Effector memory CD8-positive, alpha-beta T cell (primary cell): ENCODE measurements around the gene SPINK2.

Source experiments
- ATAC-seq: fragments of 150-1000 bp; cut with Tn5 transposase; replicated peaks from 2 replicates; pipeline ENCODE4 v1.10.0; 2021; ENCODE audit warnings: mild to moderate bottlenecking, moderate library complexity
- DNase-seq, 3 experiments: peaks; one replicate each; pipeline ENCODE4 v3.0.0; 2021
- H3K27ac Mint-ChIP-seq, 2 donors: one replicate each; pipeline ENCODE4 v1.8.0; 2022; ENCODE audit warnings: mild to moderate bottlenecking in 2 of 2, mixed read lengths in 2 of 2, moderate library complexity in 2 of 2
- H3K27me3 Mint-ChIP-seq, 2 donors: one replicate each; pipeline ENCODE4 v1.8.0; 2022; ENCODE audit warnings: mixed read lengths in 2 of 2
- H3K36me3 Mint-ChIP-seq: one replicate; pipeline ENCODE4 v1.8.0; 2022; ENCODE audit warnings: mild to moderate bottlenecking, moderate library complexity, mixed read lengths; ENCODE audit not compliant: insufficient read depth
- H3K4me1 Mint-ChIP-seq, 2 donors: one replicate each; pipeline ENCODE4 v1.8.0; 2022; ENCODE audit warnings: low read depth in 2 of 2, mixed read lengths in 2 of 2
- H3K4me3 Mint-ChIP-seq, 2 donors: one replicate each; pipeline ENCODE4 v1.8.0; 2022; ENCODE audit warnings: mild to moderate bottlenecking in 2 of 2, mixed read lengths in 2 of 2, moderate library complexity in 2 of 2
- H3K9me3 Mint-ChIP-seq, 2 donors: one replicate each; pipeline ENCODE4 v1.8.0; 2022; ENCODE audit warnings: mixed read lengths in 2 of 2

Gene SPINK2

GRCh38 chr4:56787380-56787779, 34.1 kb downstream of the SPINK2 start:
- DNase-seq (no peak), ATAC-seq (no peak)
- H3K27me3 Mint-ChIP-seq, result peaks cover 0 to 8% of the 10 kb centered on the region in 2 donors
- H3K9me3 Mint-ChIP-seq, result no peaks in the 10 kb centered on the region
- peaks cover 3% of the 10 kb centered on the region for H3K36me3 Mint-ChIP-seq
- no peaks in the 10 kb centered on the region for H3K4me1 Mint-ChIP-seq
- no peak overlapping the region for H3K4me3 Mint-ChIP-seq
- H3K27ac Mint-ChIP-seq, result no peak overlapping the region

DNA sequence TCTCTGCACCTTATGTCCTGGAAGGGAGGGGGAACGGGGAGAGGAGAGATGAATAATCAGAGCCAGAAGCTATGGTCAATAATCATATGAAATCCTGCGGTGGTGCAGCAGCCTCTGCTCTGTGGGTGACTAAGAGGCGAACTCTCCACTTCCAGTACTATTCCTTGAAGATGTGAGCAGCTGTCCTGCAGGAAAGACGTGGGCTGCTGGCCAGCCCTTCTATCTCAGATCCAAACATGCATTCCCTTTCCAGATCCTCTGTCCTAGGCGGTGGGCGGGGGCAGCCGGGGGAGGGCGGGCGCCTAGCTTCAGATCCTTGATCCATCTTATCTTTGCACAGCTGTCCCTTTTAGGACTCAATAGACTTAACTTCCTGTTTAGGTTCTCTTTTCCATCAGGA, 34.5 kb downstream of the SPINK2 start:
- Mint-ChIP-seq H3K9me3 (no peaks in the 10 kb centered on the region), H3K4me3 (no peak overlapping the region), H3K27me3 (peaks cover 0 to 8% of the 10 kb centered on the region in 2 donors), H3K27ac (no peak overlapping the region), H3K4me1 (no peaks in the 10 kb centered on the region), H3K36me3 (peaks cover 3% of the 10 kb centered on the region)
- DNase-seq (no peak), ATAC-seq (no peak)

GRCh38 chr4:56783986-56784385, 37.5 kb downstream of the SPINK2 start:
- H3K4me3 Mint-ChIP-seq, result no peak overlapping the region
- no peaks in the 10 kb centered on the region for H3K4me1 Mint-ChIP-seq
- peaks cover 3% of the 10 kb centered on the region for H3K36me3 Mint-ChIP-seq
- peaks cover 0 to 8% of the 10 kb centered on the region in 2 donors for H3K27me3 Mint-ChIP-seq
- no peaks in the 10 kb centered on the region for H3K9me3 Mint-ChIP-seq
- DNase-seq (no peak), ATAC-seq (no peak)
- no peak overlapping the region for H3K27ac Mint-ChIP-seq

DNA sequence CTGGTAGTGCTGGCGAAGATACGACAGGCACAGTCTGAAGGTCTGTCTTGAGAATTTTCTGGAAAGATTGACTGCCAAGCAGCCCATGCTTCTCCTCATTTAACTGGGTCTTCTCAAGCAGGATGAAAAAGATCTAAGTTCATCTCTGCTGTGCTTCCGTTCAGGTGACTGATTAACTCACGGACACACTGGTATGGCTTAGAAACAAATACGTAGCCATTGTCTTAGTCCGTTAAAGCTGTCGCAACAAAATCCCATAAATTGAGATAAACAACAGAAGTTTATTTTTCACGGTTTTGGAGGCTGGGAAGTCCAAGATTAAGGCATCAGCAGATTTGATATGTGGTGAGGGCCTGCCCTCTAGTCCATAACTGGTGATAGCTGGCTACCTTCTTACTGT, 39.5 kb downstream of the SPINK2 start:
- peaks cover 0 to 8% of the 10 kb centered on the region in 2 donors for H3K27me3 Mint-ChIP-seq
- ATAC-seq (no peak), DNase-seq (no peak)
- H3K4me3 Mint-ChIP-seq, result no peak overlapping the region
- H3K4me1 Mint-ChIP-seq, result no peaks in the 10 kb centered on the region
- H3K9me3 Mint-ChIP-seq, result no peaks in the 10 kb centered on the region
- no peak overlapping the region for H3K27ac Mint-ChIP-seq
- H3K36me3 Mint-ChIP-seq, result peaks cover 3% of the 10 kb centered on the region

GRCh38 chr4:56773346-56773745, 48.2 kb downstream of the SPINK2 start:
- Mint-ChIP-seq H3K4me3 (no peak overlapping the region), H3K27me3 (no peaks in the 10 kb centered on the region), H3K9me3 (no peaks in the 10 kb centered on the region), H3K4me1 (no peaks in the 10 kb centered on the region), H3K36me3 (no peaks in the 10 kb centered on the region), H3K27ac (no peak overlapping the region)
- DNase-seq, result no peak
- ATAC-seq, result no peak

GRCh38 chr4:56772134-56772533, 49.4 kb downstream of the SPINK2 start:
- ATAC-seq (no peak), DNase-seq (no peak)
- H3K27ac Mint-ChIP-seq, result no peak overlapping the region
- H3K9me3 Mint-ChIP-seq, result no peaks in the 10 kb centered on the region
- no peaks in the 10 kb centered on the region for H3K4me1 Mint-ChIP-seq
- H3K4me3 Mint-ChIP-seq, result no peak overlapping the region
- no peaks in the 10 kb centered on the region for H3K27me3 Mint-ChIP-seq
- H3K36me3 Mint-ChIP-seq, result no peaks in the 10 kb centered on the region

DNA sequence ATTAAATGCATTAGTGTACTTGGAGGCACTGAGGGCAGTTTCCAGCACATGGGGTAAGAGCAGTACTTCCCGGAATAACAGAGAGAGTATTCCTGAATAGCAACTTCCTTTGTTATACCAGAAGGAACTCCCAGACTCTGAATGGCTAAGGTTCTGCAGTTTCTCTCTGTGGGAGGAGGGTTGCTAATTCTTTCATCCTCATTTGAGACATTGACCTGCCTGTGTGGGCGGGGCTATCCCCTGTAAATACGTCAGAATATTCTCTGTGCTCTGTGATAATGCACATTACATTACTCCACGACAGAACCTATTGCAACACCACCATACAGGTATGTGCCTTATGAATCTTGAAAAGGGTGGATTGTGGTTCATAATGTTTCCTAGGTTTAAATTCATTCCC, 52.7 kb downstream of the SPINK2 start:
- Mint-ChIP-seq H3K9me3 (no peaks in the 10 kb centered on the region), H3K36me3 (no peaks in the 10 kb centered on the region), H3K27ac (no peak overlapping the region), H3K4me1 (peaks cover 0 to 6% of the 10 kb centered on the region in 2 donors), H3K27me3 (no peaks in the 10 kb centered on the region), H3K4me3 (no peak overlapping the region)
- ATAC-seq, result no peak
- DNase-seq, result no peak

GRCh38 chr4:56768316-56768715, 53.2 kb downstream of the SPINK2 start:
- Mint-ChIP-seq H3K27me3 (no peaks in the 10 kb centered on the region), H3K9me3 (no peaks in the 10 kb centered on the region), H3K4me1 (peaks cover 0 to 9% of the 10 kb centered on the region in 2 donors), H3K36me3 (no peaks in the 10 kb centered on the region), H3K27ac (no peak overlapping the region), H3K4me3 (no peak overlapping the region)
- ATAC-seq (no peak), DNase-seq (no peak)

- ATAC-seq, result no peak
- Mint-ChIP-seq H3K4me3 (no peak overlapping the region), H3K9me3 (no peaks in the 10 kb centered on the region), H3K4me1 (peaks cover 1 to 16% of the 10 kb centered on the region in 2 donors), H3K27ac (no peak overlapping the region), H3K36me3 (no peaks in the 10 kb centered on the region), H3K27me3 (no peaks in the 10 kb centered on the region)
- DNase-seq, result no peak
Observed at GRCh38 chr4:56767567-56767966, 53.9 kb downstream of the SPINK2 start.

DNA sequence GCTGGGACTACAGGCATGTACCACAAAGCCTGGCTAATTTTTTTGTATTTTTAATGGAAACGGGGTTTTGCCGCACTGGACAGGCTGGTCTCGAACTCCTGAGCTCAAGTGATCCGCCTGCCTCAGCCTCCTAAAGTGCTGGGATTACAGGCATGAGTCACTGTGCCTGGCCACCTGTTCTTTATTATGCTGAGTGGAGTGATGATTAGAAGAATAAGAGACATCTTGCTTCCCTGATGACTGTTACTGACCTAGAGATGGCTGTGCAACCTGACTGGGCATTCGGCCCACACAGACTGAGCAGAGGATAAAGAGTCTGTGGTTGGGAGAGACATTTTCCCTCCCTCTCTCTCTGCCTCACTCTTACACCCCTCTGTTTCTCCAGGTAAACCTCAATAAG, 56.7 kb downstream of the SPINK2 start:
- no peaks in the 10 kb centered on the region for H3K36me3 Mint-ChIP-seq
- DNase-seq (no peak), ATAC-seq (no peak)
- no peaks in the 10 kb centered on the region for H3K27me3 Mint-ChIP-seq
- H3K9me3 Mint-ChIP-seq, result no peaks in the 10 kb centered on the region
- peaks cover 7 to 24% of the 10 kb centered on the region in 2 donors for H3K4me1 Mint-ChIP-seq
- H3K27ac Mint-ChIP-seq, result no peak overlapping the region
- H3K4me3 Mint-ChIP-seq, result no peak overlapping the region

DNA sequence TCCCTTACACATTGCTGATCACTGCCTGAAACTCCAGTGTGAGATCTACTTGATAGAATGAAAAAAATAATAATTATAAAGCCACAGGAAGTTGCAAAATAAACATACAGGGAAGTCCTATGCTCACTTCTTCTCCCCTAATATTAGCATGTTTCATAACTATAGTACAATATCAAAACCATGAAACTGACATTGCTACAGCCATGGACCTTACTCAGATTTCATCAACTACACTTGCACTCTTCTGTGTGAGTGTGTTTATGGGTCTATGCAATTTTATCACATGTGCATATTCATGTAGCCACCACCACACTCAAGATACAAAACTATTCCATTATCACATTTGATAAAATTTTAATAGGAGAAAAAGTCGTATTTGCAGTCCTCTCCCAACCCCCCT, 57.3 kb downstream of the SPINK2 start:
- Mint-ChIP-seq H3K4me3 (no peak overlapping the region), H3K9me3 (no peaks in the 10 kb centered on the region), H3K27ac (no peak overlapping the region), H3K36me3 (no peaks in the 10 kb centered on the region), H3K27me3 (no peaks in the 10 kb centered on the region), H3K4me1 (peaks cover 12 to 26% of the 10 kb centered on the region in 2 donors)
- no peak for ATAC-seq
- no peak for DNase-seq

- DNase-seq (peak in 1 of 3 experiments; percentile 18), ATAC-seq (peak; percentile 45)
- Mint-ChIP-seq H3K36me3 (no peaks in the 10 kb centered on the region), H3K4me3 (no peak overlapping the region), H3K27ac (peak overlapping the region in 1 of 2 donors; percentile 49), H3K9me3 (no peaks in the 10 kb centered on the region), H3K4me1 (peaks cover 22 to 42% of the 10 kb centered on the region in 2 donors), H3K27me3 (no peaks in the 10 kb centered on the region)
Observed at GRCh38 chr4:56762484-56763250, 58.8 kb downstream of the SPINK2 start.

GRCh38 chr4:56760183-56760582, 61.3 kb downstream of the SPINK2 start:
- peaks cover 33 to 63% of the 10 kb centered on the region in 2 donors for H3K4me1 Mint-ChIP-seq
- no peaks in the 10 kb centered on the region for H3K36me3 Mint-ChIP-seq
- ATAC-seq (no peak), DNase-seq (no peak)
- no peak overlapping the region for H3K27ac Mint-ChIP-seq
- H3K4me3 Mint-ChIP-seq, result no peak overlapping the region
- no peaks in the 10 kb centered on the region for H3K27me3 Mint-ChIP-seq
- no peaks in the 10 kb centered on the region for H3K9me3 Mint-ChIP-seq
